Mesothelial cell of epicardium (in vitro differentiated cells): ENCODE measurements around the gene GPC4. TPM values are rescaled to one million over a fixed set of nuclear protein-coding genes. Genes with fewer than 3 reads are reported as not detected.
A peak's percentile ranks its signal among the peaks of the same experiment; 100 is the strongest.

Source experiments
- DNase-seq, 2 experiments: peaks; one replicate each; pipeline ENCODE4 v3.0.0; 2021; ENCODE audit warnings: low spot score in 2 of 2; ENCODE audit not compliant: unreplicated experiment in 2 of 2
- H3K27ac Mint-ChIP-seq: 2 replicates; pipeline ENCODE4 v1.8.0; 2021; ENCODE audit warnings: mixed read lengths
- H3K27me3 Mint-ChIP-seq: 2 replicates; pipeline ENCODE4 v1.8.0; 2021; ENCODE audit warnings: low read depth, mixed read lengths
- H3K36me3 Mint-ChIP-seq: 2 replicates; pipeline ENCODE4 v1.8.0; 2021; ENCODE audit warnings: mixed read lengths
- H3K4me1 Mint-ChIP-seq: 2 replicates; pipeline ENCODE4 v1.8.0; 2021; ENCODE audit warnings: mixed read lengths
- H3K4me3 Mint-ChIP-seq: 2 replicates; pipeline ENCODE4 v1.8.0; 2021; ENCODE audit warnings: mild to moderate bottlenecking, moderate library complexity, mixed read lengths
- H3K9me3 Mint-ChIP-seq: 2 replicates; pipeline ENCODE4 v1.8.0; 2021; ENCODE audit warnings: mixed read lengths
- total RNA-seq: library from RNA; stranded (reverse); gene quantifications from 3 replicates; pipeline ENCODE4 v1.2.1, GENCODE V29; 2021
- TF ChIP-seq, protein P1 (sequence below): fragments of 200-600 bp; sonication (generic); IDR thresholded peaks from one replicate; pipeline ENCODE4 v1.5.0; 2021; ENCODE audit warnings: antibody characterized with exemption; ENCODE audit not compliant: unreplicated experiment

GPC4 gene
- total RNA-seq, 1 donor from 2014 or later: 44.8 TPM

DNA sequence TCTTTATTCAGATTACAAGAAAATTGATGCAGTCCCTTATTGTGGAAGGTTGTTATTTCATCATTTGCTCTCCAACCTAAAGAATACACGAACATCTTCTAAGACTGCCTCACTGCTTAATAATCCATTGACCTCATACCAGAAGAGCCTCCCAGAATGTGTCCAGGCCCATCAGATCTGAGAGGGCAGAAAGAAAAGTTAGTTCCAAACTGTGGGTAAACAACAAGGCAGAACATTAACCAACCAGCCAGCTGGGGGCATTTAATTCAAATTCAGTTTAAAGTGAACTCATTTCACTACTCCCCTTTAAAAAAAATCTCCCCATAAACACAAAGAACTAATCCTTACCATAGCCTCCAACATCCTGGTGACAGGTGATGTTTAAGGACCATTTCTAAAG is 13.8 kb downstream of the GPC4 start:
- peaks cover 4% of the 10 kb centered on the region for H3K36me3 Mint-ChIP-seq
- H3K4me3 Mint-ChIP-seq: no peak overlapping the region
- DNase-seq: no peak
- TF ChIP-seq, protein P1, sequence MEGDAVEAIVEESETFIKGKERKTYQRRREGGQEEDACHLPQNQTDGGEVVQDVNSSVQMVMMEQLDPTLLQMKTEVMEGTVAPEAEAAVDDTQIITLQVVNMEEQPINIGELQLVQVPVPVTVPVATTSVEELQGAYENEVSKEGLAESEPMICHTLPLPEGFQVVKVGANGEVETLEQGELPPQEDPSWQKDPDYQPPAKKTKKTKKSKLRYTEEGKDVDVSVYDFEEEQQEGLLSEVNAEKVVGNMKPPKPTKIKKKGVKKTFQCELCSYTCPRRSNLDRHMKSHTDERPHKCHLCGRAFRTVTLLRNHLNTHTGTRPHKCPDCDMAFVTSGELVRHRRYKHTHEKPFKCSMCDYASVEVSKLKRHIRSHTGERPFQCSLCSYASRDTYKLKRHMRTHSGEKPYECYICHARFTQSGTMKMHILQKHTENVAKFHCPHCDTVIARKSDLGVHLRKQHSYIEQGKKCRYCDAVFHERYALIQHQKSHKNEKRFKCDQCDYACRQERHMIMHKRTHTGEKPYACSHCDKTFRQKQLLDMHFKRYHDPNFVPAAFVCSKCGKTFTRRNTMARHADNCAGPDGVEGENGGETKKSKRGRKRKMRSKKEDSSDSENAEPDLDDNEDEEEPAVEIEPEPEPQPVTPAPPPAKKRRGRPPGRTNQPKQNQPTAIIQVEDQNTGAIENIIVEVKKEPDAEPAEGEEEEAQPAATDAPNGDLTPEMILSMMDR: no peak
- H3K9me3 Mint-ChIP-seq: peaks cover 4% of the 10 kb centered on the region
- H3K27me3 Mint-ChIP-seq: peaks cover 3% of the 10 kb centered on the region
- peaks cover 29% of the 10 kb centered on the region for H3K4me1 Mint-ChIP-seq
- peak overlapping the region; percentile 60 for H3K27ac Mint-ChIP-seq

DNA sequence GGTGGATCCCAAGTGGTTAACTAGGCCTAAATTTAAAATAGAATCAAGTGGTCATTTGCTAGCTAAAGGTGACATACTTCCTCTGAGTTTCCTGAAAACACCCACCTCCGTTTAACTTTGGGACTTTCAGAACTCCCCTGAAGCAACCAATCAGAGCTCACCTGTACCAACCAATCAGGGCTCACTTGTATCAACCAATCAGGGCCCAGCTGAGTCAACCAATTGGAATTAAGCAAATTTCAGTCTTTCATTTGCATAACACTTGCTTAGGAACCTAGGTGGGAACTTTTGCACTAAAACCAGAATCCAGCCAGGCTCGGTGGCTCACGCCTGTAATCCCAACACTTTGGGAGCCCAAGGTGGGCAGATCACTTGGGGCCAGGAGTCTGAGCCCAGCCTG is 15.9 kb downstream of the GPC4 start:
- Mint-ChIP-seq H3K4me1 (peaks cover 32% of the 10 kb centered on the region), H3K27ac (no peak overlapping the region), H3K4me3 (no peak overlapping the region), H3K9me3 (no peaks in the 10 kb centered on the region), H3K36me3 (no peaks in the 10 kb centered on the region), H3K27me3 (peaks cover 8% of the 10 kb centered on the region)
- TF ChIP-seq, protein P1: no peak
- no peak for DNase-seq

DNA sequence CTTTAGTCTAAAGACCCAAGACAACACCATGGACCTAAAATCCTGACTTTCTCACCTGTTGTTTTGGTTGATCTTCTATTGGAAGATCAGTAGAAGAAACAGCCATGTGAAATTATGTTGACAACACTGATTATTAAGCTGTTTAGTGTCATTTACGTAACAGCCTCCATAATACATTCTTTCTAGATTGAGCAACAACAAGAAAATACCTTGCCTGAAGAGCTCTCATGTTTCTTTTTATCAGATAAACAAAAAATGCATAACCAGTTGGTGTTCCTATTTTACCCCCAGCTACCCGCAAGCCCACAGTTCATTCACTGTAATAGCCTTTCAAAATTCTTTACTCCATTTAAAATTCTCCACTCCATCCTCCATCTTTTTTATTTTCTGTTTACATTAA is 20.5 kb downstream of the GPC4 start:
- H3K4me3 Mint-ChIP-seq: no peak overlapping the region
- TF ChIP-seq, protein P1: no peak
- H3K27me3 Mint-ChIP-seq: peaks cover 7% of the 10 kb centered on the region
- H3K9me3 Mint-ChIP-seq: no peaks in the 10 kb centered on the region
- H3K27ac Mint-ChIP-seq: peak overlapping the region; percentile 31
- peaks cover 40% of the 10 kb centered on the region for H3K4me1 Mint-ChIP-seq
- DNase-seq: no peak
- no peaks in the 10 kb centered on the region for H3K36me3 Mint-ChIP-seq

GRCh38 chrX:133392671-133393070 is 22.6 kb downstream of the GPC4 start:
- peaks cover 10% of the 10 kb centered on the region for H3K27me3 Mint-ChIP-seq
- no peaks in the 10 kb centered on the region for H3K36me3 Mint-ChIP-seq
- DNase-seq: no peak
- H3K4me1 Mint-ChIP-seq: peaks cover 44% of the 10 kb centered on the region
- no peaks in the 10 kb centered on the region for H3K9me3 Mint-ChIP-seq
- H3K4me3 Mint-ChIP-seq: no peak overlapping the region
- peak overlapping the region; percentile 83 for H3K27ac Mint-ChIP-seq
- TF ChIP-seq, protein P1: no peak

- no peaks in the 10 kb centered on the region for H3K9me3 Mint-ChIP-seq
- H3K27ac Mint-ChIP-seq: no peak overlapping the region
- H3K27me3 Mint-ChIP-seq: peaks cover 12% of the 10 kb centered on the region
- DNase-seq: no peak
- no peaks in the 10 kb centered on the region for H3K36me3 Mint-ChIP-seq
- TF ChIP-seq, protein P1: no peak
- H3K4me1 Mint-ChIP-seq: peaks cover 57% of the 10 kb centered on the region
- no peak overlapping the region for H3K4me3 Mint-ChIP-seq
Observed at GRCh38 chrX:133391111-133391510, 24.2 kb downstream of the GPC4 start.

DNA sequence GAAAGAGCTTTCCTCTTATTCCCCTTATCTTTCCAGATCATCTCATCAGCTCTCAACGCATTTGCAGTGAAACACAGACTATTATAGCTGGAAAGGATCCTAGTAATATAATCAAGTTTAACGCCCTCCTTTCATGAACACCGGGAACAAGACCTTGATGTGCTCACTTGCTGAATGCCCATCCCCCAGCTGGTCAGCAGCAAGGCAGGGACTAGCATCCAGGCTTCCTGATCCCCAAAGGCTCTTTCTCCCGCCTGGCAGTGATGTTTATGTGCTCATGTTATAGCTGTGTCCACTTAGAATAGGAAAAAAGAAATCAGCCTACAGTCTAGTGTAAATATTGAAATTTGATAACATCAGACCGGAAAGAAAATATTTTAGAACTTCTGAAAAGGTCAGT is 24.6 kb downstream of the GPC4 start:
- H3K9me3 Mint-ChIP-seq: no peaks in the 10 kb centered on the region
- H3K4me3 Mint-ChIP-seq: no peak overlapping the region

More for the DNA sequence above, 24.6 kb downstream of the GPC4 start:
- TF ChIP-seq, protein P1: no peak
- Mint-ChIP-seq H3K4me1 (peaks cover 59% of the 10 kb centered on the region), H3K36me3 (no peaks in the 10 kb centered on the region), H3K27me3 (peaks cover 12% of the 10 kb centered on the region), H3K27ac (no peak overlapping the region)
- no peak for DNase-seq
